GM18517 (cell line): ENCODE results near the gene MLN.

Source experiments
- ATAC-seq: cut with Tn5 transposase; IDR thresholded peaks from one replicate; pipeline ENCODE4 v1.9.1; 2021; ENCODE audit warnings: mild to moderate bottlenecking, moderate library complexity; ENCODE audit not compliant: unreplicated experiment

Gene MLN

DNA sequence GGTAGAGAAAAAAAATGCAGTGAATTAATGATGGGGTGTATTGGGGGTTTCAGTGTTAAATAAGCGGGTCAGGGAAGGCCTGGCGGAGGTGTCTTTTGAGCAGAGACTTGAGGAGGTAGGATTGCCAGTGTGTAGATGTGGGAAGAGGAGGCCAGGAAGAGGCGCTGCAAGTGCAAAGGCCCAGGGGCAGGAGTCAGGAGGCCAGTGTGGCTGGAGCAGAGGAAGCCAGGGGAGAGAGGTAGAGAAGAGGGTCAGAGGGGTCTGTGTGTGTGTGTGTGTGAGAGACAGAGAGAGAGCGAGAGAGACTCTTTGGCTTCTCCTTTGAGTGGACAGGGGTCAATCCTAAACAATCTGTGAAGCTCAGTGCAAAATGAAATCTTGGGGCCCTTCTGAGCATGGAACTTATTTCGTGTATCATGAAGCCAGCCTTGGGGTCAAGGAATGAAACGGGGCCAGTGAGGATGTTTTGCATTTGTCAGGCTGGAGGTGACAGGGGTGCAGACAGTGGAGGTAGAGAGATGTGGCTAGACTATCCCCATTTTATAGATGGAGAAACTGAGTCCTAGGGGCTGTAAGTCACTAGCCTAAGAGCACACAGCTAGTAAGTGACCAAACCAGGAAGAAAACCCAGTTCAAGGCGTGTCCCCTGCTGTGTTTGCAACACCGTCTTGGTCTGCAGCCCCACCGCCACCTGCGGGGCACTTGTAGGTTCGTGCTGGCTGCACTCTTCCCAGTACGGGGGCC is 47.4 kb downstream of the MLN start:
- no peak for ATAC-seq

DNA sequence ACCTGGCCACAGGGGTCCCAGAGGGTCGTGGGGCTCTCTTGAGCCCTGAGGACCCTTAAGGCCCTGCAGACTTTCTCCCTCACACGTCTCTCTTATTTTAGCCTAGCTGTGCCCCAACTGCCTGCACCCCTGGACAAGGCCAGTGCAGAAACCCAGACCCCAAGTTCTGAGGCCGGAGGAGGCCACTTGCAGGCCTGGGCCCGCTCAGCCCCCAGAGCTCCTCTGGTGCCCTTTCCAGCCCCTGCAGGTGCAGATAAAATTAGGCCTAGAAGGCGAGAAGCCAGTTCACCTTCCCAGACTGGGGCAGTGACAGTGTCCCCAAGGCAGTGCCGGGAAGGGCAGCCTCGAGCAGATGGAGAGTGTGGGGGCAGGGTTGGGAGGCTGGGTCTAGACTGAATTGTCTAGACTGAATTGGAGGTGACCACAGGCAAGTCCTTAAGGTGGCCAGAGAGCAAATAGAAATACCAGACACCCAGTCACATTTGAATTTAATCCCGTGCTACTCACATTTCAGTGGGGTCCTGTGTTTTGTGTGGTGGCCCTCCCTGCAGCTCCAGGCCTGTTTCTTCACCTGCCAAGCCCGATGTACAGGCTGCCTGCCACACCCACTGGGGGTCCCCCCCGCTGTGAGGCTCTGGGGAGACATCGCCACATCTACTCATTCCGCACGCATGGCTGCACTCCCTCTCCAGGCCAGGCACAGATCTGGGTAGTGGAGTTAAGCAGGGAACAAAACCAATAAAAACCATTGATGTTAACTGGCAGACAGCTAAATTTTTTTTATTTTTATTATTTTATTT is 48.5 kb downstream of the MLN start:
- ATAC-seq, result no peak

DNA sequence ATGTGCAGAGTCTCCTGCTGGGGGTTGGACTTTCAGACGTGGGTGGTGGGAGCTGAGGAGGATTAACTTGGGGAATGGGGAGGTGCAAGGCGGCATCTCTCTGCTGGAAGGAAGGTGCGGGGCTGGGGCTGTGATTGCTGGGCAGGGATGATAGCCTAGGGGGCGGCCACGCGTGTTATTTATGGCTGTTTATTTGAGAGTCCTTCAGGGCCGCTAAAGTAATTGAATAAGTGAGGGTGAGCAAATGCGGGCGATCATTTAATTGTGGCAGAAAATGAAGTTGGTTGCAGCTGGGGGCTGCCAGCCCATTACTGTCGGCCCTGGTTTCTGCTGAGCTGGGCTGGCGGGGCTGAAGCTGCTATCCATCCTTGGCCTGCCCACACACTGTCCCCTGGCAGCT is 49.6 kb downstream of the MLN start:
- no peak for ATAC-seq

DNA sequence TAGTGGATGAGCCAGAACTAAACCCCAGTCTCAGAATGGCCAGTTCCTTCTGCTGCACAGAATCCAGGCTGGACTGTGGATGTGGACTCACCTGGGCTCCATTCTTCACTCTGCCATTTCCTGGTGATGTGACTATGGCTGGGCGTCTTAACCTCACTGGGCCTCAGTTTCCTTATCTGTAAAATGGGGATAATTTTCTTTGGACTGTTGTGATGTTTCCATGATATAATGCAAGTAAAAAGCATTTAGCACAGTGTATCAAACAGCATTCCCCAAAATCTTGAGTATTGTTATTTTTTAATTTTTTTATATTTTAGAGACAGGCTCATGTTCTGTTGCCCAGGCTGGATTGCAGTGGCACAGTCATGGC is 51.2 kb downstream of the MLN start:
- ATAC-seq, result no peak

DNA sequence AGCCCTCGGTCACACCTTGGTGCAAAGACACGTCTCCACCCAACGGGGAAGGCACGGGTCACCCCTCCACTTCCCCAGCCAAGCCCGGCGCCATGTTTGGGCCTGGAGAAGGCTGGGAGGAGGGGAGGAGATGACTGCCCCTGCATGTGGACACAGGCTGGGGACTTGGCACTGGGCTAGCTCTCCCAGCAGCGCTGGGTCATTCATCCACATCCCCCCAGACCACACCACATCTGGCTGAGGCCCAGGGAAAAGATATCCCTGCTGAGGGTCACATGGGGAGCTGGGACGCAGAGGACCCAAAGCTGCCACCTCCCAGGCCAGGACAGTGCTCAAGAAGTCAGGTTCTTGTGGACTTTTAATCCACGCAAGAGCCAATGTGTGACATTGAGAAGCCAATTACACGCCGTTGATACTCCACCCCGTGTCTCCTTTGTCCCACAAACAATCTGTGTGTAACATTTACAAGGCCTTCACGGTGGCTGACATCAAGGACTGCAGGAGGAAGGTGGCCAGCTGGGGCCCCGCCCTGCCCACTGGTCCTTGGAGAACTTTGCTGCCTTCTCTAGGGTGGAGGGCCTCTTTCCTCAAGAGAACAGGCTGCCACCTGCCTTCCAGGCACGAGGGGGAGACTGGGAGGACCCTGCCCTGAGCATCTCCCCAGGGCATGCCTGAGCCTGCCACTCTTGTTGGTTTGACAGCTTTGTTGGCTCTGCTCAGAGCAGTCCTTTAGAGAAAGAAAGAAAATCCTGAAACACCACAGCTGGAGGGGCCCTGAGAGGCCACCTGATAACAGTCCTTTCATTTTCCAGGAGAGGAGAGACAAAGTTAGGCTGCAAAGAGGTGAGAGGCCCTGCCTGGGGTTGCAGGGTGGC is 51.8 kb downstream of the MLN start:
- ATAC-seq, result no peak

DNA sequence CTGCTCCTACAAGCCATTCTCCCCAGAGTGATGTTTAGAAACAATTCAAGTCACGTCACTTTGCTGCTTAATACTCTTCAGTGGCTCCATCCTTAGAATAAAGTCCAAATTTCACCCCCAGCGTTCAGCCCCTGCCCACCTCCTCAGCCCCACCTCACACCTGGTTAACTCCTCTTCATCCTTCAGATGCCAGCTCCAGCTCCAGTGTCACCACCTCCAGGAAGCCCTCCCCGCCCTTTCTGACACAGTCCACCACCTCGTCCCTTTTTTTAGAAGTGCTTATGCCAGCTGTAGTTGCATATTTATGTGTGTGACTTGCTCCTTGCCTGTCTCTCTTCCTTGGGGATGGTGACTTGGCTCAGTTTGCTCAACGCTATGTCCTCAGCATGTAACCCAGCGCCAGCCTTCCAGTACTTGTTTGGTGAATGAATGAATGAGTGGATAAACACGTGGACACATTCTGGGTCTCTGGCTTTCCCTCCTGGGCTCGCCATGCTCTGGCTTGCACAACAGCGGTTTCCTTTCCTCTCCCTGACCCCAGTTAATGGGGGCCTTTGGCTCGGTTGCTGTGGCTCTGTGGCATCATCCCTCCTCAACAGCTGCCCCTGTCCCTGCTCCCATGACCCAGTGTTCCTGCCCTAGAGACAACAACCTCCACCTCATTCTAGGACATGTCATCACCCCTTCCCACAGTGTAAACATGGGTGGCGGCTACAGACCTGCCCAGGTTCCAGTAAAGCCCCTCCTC is 53.4 kb downstream of the MLN start:
- ATAC-seq, result no peak

DNA sequence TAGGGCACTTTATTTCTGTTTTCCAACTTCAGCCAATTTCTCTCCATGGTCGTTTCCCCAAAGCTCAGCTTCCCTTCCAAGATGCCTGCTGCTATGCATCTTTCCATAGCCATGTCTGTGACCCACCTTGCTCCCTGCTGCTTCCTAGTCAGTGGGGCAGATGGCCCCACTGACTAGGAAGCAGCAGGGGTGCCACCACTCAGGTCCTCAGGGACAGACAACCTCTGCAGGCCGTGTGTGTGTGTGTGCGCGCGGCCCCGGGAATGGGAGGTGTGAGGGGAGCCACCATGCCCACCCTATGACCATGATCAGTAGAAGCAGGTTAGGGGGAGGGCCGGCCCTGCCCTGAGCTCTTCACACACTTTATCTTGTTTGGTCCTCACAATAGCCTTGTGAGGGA is 54.4 kb downstream of the MLN start:
- no peak for ATAC-seq

DNA sequence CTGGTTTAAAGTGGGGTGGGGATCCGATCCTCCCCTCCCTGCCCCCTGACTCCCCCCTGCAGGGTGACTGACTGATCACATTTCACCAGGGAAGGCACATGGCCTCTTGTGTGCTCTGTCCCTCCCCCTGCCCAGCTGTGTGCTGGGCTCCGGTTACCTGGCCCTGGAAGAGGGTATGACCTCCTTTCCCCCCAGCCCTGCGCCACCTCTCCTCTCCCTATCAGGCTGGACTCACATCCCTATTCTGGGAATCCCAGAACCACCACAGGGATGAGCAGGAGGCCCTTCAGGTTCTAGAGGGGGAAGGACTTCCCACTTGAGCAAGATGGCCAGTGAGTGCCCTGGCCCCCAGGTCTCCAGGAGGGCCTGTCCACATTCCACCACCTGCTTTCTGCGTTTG is 55.0 kb downstream of the MLN start:
- ATAC-seq, result no peak

DNA sequence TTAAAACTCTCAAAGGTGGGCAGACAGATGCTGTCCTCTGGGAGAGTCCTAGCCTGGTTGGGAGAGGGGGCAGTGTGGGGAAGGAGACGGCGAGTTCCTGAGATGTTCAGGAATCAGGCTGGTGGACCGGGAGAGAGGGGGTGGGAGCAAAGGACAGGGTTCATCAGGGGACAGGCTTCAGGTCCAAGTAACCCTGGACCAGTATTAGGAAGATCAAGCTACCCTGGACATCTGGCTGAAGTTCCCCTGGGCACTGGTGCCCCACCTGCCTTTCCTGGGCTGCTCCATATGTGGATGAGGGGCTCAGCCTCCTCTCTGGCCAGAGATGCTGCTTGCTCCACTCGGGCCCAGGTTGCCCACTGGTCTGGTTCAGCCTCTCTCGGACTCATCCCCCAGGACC is 56.0 kb downstream of the MLN start:
- no peak for ATAC-seq

DNA sequence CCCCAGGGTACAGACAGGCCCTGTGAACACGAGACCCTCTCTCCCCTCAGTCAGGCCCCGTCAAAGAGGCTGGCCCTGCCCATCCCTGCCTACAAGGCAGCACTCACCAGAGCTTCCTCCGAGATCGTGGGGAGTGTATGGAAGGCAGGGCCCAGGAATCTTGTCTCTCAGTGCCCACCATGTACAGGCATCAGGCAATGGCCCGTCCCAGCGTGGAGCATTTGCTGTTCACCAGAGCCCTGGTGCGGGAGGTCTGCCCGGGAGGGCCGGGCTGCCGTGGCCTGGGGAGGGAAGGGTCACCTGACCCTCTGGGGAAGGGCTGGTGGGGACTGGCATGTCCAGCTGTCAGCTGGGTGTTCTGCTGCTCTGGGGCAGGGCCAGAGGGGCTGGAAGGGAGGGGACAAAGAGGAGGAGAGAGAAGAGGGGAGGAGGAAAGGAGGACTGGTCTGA is 57.1 kb downstream of the MLN start, which contains the start of gene IP6K3:
IP6K3 (minus strand) TSS at position 255 of the 450 bp plus-strand sequence. CDS start 11,429 bp downstream, outside the sequence.
- ATAC-seq, result no peak

DNA sequence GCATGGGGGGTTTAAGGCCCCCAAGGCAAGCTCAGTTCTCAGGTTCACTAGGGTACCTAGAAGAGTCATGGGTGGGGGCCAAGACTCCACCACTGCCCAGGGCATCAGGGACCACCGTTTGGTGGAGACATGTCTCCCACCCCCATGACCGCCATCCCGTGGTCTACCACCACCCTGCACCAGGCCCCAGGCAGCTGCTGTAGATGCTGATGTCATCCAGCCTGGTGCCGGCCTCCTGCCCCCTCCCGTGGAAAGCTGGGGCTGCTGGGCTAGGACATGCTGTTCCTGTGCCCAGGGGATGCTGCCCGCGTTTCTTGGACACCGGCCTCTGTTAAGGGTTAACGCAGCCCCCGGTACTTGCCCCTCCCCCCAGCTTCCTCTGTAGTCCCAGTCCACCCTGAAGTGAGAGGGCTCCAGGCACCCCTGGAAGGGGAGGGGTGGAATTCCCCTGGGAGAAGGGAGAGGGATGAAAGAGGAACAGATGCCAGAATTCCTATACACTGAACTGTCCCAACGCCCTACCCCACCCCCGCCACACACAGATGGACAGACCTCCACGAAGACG is 57.7 kb downstream of the MLN start:
- no peak for ATAC-seq

DNA sequence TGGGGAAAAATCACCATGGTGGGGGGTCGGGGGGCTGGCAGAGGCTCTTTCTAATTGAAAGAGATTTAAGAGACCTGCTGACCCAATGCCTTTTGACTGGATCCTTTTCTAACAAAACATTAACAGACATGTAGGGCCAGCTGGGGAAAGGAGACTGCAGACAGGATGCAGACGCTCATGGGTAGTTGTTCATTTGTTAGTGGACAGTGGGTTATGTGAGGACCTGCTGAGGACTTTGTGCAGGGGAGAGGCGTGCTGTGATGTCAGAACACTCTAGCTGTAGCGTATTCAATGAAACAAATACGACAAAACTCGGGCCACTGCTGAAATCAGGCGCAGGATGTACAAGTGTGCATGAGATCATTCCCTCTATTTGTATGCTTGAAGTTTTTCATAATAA is 58.3 kb downstream of the MLN start:
- ATAC-seq, result no peak

DNA sequence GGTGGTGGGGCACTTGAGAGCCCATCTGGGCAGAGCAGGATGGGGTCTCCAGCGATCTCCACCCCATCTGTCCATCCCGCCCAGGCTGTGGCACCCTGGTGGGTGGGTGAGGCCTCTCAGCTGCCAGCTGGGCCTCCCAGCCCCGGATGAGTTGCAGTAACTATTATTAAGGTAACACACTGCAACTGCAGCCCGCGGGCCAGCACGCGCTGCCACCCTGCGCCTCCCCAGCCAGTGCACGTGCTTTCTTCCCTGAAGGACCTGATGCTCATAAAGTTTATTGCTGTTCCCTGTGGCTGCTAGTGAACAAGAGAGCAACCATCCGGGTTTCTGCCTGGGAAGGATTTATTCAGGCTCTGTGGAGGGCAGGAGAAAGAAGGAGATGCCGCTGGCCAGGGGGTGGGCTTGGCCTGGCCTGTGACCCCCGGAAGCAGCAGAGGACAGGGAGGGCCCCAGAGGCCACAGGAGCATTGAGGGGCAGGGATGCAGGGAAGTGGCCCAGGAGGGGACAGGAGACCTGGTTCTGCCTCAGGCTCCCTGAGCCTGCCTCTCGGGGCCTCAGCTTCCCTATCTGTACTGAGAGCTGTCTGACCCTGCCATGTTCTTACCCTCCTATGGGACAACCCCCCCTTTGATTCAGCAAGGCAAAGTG is 58.8 kb downstream of the MLN start:
- no peak for ATAC-seq
